ENCODE measurements around the gene SP100. TPM values are rescaled to one million over a fixed set of nuclear protein-coding genes. Genes with fewer than 3 reads are reported as not detected.
A peak's percentile ranks its signal among the peaks of the same experiment; 100 is the strongest.

SP100 gene
- total RNA-seq, 1 donor, result 137 TPM

DNA sequence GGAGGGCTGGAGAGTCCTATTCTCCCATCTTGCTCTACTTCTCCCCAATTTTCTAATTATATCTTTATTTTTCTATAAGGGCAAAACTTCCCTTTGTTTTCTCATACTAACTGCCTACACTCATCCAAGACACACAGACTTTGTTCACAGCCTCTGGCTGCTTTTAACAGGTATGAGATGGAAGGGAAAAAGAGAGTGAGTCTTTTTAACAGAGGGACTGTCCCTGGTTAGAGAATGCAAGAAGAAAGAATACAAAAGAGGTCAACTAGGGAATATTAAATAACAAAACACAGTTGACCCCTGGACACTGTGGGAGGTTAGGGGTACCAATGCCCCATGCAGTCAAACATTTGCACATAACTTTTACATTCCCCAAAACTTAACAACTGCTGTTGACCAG is 41.8 kb downstream of the SP100 start:
- Histone ChIP-seq H3K4me2 (ENCODE audit: insufficient read depth, low read length) (no peak overlapping the region), H3K36me3 (ENCODE audit: insufficient read depth, low read length) (peaks cover 58% of the 10 kb centered on the region), H4K20me1 (ENCODE audit: insufficient read depth, low read length) (peaks cover 2% of the 10 kb centered on the region), H3K27ac (ENCODE audit: low read depth, low read length) (no peak overlapping the region), H3K4me1 (ENCODE audit: insufficient read depth, low read length) (no peaks in the 10 kb centered on the region), H3K27me3 (ENCODE audit: insufficient read depth, low read length) (no peaks in the 10 kb centered on the region), H3K4me3 (ENCODE audit: insufficient read depth, low read length) (no peak overlapping the region), H2AFZ (ENCODE audit: low read length) (no peak overlapping the region), H3K9me3 (ENCODE audit: low read depth, low read length) (no peaks in the 10 kb centered on the region), H3K79me2 (ENCODE audit: insufficient read depth, low read length) (peaks cover 13% of the 10 kb centered on the region)
- DNase-seq (ENCODE audit: insufficient read length, low spot score, missing footprints), result peak; percentile 38
- TF ChIP-seq, protein P1, sequence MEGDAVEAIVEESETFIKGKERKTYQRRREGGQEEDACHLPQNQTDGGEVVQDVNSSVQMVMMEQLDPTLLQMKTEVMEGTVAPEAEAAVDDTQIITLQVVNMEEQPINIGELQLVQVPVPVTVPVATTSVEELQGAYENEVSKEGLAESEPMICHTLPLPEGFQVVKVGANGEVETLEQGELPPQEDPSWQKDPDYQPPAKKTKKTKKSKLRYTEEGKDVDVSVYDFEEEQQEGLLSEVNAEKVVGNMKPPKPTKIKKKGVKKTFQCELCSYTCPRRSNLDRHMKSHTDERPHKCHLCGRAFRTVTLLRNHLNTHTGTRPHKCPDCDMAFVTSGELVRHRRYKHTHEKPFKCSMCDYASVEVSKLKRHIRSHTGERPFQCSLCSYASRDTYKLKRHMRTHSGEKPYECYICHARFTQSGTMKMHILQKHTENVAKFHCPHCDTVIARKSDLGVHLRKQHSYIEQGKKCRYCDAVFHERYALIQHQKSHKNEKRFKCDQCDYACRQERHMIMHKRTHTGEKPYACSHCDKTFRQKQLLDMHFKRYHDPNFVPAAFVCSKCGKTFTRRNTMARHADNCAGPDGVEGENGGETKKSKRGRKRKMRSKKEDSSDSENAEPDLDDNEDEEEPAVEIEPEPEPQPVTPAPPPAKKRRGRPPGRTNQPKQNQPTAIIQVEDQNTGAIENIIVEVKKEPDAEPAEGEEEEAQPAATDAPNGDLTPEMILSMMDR (IDR thresholded peaks at IDR 0.05; ENCODE audit: extremely low read depth, low read depth, low read length), result no peak

DNA sequence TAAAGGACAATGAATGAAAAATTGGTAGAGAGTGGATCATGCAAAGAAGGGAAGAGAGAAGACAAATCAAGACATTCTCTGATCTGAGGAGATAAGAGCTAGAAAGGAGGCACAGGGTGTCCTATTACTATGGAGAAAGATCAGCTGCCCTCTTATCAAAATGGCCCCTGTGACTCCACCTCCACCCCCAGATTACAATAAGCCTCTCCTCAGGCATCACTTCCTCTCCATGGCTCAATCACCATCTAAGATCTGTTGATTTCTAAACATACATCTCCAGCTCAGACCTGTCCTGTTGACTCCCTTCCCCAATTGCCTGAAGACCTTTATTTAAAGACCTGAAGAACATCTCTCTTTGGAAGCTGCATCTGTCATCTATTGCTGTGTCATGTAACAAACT is 43.2 kb downstream of the SP100 start:
- peaks cover 66% of the 10 kb centered on the region for H3K36me3 ChIP-seq (ENCODE audit: insufficient read depth, low read length)
- DNase-seq (ENCODE audit: insufficient read length, low spot score, missing footprints), result no peak
- no peaks in the 10 kb centered on the region for H3K27me3 ChIP-seq (ENCODE audit: insufficient read depth, low read length)
- peaks cover 4% of the 10 kb centered on the region for H3K79me2 ChIP-seq (ENCODE audit: insufficient read depth, low read length)
- H3K4me3 ChIP-seq (ENCODE audit: insufficient read depth, low read length), result no peak overlapping the region
- TF ChIP-seq, protein P1 (IDR thresholded peaks at IDR 0.05; ENCODE audit: extremely low read depth, low read depth, low read length), result no peak
- H4K20me1 ChIP-seq (ENCODE audit: insufficient read depth, low read length), result peaks cover 2% of the 10 kb centered on the region
- no peak overlapping the region for H3K27ac ChIP-seq (ENCODE audit: low read depth, low read length)
- H3K4me1 ChIP-seq (ENCODE audit: insufficient read depth, low read length), result no peaks in the 10 kb centered on the region
- no peak overlapping the region for H2AFZ ChIP-seq (ENCODE audit: low read length)
- no peaks in the 10 kb centered on the region for H3K9me3 ChIP-seq (ENCODE audit: low read depth, low read length)
- H3K4me2 ChIP-seq (ENCODE audit: insufficient read depth, low read length), result no peak overlapping the region

DNA sequence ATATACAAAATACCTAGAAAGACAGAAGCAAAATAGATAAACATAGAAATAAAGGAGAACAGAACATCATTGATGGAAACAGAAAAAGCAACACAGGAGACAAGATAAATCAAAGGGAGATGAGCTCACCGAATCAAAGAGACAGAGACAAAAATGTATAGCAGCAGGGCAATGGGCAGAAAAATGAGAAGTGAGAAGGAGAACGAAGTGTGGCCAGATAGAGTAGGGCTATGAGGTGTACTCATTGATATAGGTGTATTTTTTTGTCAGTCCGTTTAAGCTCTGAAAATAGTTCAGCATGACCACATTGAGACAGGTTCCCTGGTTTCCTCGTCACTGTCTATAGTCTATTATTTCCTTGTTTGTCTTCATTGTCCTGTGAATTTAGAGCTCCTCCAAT is 55.1 kb downstream of the SP100 start:
- Histone ChIP-seq H4K20me1 (ENCODE audit: insufficient read depth, low read length) (no peaks in the 10 kb centered on the region), H3K79me2 (ENCODE audit: insufficient read depth, low read length) (no peaks in the 10 kb centered on the region), H3K27me3 (ENCODE audit: insufficient read depth, low read length) (no peaks in the 10 kb centered on the region), H3K4me1 (ENCODE audit: insufficient read depth, low read length) (peaks cover 3% of the 10 kb centered on the region), H2AFZ (ENCODE audit: low read length) (no peak overlapping the region), H3K36me3 (ENCODE audit: insufficient read depth, low read length) (peaks cover 59% of the 10 kb centered on the region), H3K4me2 (ENCODE audit: insufficient read depth, low read length) (no peak overlapping the region), H3K27ac (ENCODE audit: low read depth, low read length) (no peak overlapping the region), H3K9me3 (ENCODE audit: low read depth, low read length) (no peaks in the 10 kb centered on the region), H3K4me3 (ENCODE audit: insufficient read depth, low read length) (no peak overlapping the region)
- DNase-seq (ENCODE audit: insufficient read length, low spot score, missing footprints), result no peak
- TF ChIP-seq, protein P1 (IDR thresholded peaks at IDR 0.05; ENCODE audit: extremely low read depth, low read depth, low read length), result no peak

DNA sequence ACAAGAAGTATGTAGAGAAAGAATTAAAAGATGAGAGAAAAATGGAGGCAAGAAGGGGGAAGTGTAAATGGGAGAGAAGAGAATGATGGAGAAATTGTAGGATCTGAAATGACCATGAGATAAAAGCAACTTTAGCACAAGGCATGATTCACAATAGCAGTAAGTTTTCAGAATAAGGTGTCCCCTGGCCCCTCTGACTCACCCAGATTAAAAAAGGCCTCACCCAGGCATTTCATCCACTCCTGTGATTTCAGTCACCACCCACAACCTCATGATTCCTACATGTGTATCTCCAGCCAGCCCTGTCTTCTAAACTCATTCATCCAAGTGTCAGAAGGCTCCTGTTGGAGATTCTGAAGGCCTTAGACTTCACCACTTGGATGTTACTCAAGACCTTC is 56.6 kb downstream of the SP100 start:
- H3K9me3 ChIP-seq (ENCODE audit: low read depth, low read length), result no peaks in the 10 kb centered on the region
- no peak for DNase-seq (ENCODE audit: insufficient read length, low spot score, missing footprints)
- no peak overlapping the region for H3K4me2 ChIP-seq (ENCODE audit: insufficient read depth, low read length)
- peaks cover 3% of the 10 kb centered on the region for H3K4me1 ChIP-seq (ENCODE audit: insufficient read depth, low read length)
- no peaks in the 10 kb centered on the region for H4K20me1 ChIP-seq (ENCODE audit: insufficient read depth, low read length)
- H3K27me3 ChIP-seq (ENCODE audit: insufficient read depth, low read length), result no peaks in the 10 kb centered on the region
- no peak overlapping the region for H3K27ac ChIP-seq (ENCODE audit: low read depth, low read length)
- peaks cover 44% of the 10 kb centered on the region for H3K36me3 ChIP-seq (ENCODE audit: insufficient read depth, low read length)
- TF ChIP-seq, protein P1 (IDR thresholded peaks at IDR 0.05; ENCODE audit: extremely low read depth, low read depth, low read length), result no peak
- no peak overlapping the region for H2AFZ ChIP-seq (ENCODE audit: low read length)
- H3K4me3 ChIP-seq (ENCODE audit: insufficient read depth, low read length), result no peak overlapping the region
- H3K79me2 ChIP-seq (ENCODE audit: insufficient read depth, low read length), result no peaks in the 10 kb centered on the region

Data from osteoblast (primary cell).